HG03097 (cell line): Measurements from ENCODE around the gene POLA1.

Source experiments
- ATAC-seq: cut with Tn5 transposase; IDR thresholded peaks from one replicate; pipeline ENCODE4 v1.9.1; 2021; ENCODE audit not compliant: unreplicated experiment, low FRiP score

POLA1 gene

DNA sequence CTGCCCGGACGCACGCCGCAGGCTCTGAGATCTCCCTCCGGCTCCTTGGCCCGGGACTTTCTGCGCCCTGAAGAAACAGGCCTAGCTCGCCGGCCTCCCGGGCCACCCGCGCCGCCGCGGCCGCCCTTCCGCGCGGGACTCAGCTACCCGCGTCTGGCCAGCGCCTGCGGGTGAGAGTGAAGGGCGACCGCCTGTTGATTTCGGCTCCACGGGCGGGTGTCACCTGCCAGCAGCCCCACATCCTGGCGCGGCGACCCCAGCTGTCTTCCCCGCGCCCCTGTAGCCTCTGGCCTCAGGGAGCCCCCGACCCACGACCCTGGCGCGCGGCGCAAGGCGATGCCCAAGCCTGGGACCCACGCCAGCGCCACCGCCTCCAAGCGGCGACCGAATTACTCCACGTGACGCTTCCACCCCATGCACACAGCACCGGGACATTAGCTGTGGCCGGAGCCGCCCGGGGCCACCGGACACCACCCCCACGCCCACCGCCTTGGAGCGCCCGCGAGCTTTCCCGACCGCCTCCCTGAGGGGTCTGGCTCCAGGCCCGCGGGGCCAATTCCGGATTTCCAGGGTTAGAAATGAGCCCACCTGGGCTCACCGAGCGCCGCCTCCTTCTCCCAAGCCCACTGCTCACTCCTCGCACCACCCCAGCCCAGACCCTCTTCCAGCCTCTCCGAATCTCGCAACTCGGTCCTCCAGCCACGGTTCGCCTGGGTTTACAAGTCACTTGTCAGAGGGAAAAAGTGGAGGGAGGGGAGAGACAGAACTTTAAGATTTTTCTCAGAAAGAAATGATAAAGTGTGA is 311.9 kb downstream of the POLA1 start:
- ATAC-seq = no peak

DNA sequence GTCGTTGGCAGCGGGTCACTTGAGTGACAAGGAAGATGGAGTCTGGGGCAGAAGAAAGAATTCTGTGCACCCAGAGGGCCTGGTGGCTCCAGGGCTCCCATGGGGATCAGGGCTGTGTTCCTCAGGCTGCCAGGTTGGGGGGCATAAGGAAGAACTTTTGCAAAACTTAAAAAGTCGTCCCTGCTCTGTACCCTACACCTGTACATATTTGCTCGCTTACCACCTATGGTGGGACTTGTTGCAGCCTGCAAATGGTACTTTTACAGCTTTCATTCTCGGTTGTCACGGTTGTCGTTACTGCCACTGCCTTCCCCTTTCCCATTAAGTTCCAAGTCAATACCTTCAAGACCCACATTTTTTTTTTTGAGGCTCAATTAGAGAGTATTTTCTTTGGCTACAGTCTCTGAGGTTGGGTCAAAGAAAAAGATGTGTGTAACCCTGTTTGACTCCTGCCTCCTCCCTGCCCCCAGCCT is 312.9 kb downstream of the POLA1 start:
- ATAC-seq = no peak

DNA sequence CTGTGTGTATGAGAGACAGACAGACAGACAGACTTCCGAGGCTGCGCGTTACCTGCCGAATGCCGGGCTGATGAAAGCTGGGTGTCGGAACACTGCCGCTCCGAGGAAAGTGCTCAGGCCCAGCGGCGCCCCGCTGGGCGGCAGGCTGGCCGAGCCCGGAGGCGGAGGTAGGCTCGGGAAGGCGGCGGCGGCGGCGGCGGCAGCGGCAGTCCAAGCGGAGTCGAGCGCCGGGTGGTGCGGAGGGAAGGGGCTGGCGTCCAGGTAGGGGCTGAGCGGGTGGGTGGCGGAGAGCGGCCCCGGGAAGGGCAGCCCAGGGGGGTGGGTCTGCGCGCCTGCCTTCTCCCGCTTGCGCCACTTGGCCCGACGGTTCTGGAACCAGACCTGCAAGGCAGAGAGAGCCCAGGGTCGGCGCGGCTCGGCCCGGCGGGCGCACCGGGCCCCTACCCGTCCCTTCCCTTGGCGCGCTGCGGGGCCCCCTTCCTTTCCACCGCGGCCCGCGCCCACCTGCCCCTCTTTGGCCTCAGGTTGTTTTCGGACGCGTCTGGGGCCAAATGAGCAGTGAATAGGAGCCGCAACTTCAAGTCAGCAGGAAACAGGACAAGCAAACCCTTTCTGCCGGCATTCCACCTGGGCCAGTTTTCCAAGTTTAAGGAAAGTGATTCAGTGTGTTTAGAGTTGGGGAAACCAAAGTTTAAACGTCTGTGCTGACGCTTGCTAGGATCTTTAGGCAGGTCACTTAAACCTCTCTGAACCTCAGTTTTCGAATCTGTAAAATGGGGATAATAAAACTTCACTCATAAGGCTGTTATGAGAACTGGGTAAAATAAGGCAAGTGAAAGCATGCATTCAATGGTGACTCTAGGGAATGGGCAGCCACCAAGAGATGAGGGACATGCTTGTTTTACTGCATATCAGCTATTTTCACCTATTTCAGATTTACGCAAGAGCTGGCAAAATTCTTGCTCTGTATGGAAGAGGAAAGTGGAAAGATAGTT is 313.6 kb downstream of the POLA1 start:
- no peak for ATAC-seq

DNA sequence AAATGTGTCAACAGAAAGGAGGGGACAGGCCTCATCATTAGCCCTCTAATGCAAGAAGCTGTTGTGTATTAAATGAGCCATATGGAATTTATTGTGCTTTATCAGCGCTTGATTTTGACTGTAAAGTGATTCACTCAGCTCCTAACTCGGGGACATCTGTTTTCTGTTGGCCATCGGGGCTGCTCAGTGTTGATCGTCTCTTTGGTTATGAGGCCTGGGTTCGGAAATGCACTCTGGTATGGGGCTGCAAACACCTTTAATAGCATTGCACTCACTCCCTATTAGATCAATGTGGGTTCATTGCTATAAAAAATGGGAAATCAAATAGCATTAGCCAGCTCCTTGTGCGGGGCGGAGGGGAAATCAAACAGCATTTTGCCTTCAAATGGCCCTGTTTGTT is 315.7 kb downstream of the POLA1 start:
- no peak for ATAC-seq

DNA sequence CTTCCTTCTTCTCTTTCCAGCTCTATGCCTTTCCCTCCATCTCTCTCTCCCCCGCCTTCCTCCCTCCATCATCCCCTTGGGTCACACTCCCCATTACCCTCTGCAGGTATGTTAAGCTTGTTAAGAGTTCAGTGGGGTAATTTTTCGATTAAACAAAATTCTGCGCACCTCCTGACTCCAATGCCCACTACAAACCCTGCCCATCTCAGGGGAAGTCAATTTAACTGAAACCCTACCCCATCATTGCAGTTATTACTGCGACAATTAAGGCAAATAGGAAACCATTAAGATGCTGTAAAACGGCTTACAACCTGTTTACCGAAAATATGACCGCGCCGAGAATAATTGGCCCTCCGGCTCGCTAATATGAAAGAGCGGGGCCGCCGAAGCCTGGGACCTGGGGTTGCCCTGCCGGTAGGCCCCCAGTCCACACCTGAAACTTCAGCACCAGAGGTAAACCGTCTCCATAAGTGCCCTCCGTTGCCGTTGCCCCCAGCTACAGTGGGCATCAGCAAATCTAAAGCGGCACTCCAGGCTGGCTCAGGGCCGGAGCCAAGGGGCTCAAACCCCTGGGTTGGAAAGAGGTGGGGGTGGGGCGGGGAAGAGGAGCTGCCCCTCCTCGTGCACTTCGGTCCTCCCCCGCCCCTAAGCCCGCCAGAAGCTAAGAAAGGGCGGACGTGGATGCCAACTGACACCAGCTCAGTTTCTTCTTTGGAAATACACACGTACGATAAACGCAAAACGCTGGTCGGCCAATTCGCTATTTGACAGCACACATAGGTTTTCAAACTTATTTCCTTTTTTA is 317.3 kb downstream of the POLA1 start:
- ATAC-seq = no peak

DNA sequence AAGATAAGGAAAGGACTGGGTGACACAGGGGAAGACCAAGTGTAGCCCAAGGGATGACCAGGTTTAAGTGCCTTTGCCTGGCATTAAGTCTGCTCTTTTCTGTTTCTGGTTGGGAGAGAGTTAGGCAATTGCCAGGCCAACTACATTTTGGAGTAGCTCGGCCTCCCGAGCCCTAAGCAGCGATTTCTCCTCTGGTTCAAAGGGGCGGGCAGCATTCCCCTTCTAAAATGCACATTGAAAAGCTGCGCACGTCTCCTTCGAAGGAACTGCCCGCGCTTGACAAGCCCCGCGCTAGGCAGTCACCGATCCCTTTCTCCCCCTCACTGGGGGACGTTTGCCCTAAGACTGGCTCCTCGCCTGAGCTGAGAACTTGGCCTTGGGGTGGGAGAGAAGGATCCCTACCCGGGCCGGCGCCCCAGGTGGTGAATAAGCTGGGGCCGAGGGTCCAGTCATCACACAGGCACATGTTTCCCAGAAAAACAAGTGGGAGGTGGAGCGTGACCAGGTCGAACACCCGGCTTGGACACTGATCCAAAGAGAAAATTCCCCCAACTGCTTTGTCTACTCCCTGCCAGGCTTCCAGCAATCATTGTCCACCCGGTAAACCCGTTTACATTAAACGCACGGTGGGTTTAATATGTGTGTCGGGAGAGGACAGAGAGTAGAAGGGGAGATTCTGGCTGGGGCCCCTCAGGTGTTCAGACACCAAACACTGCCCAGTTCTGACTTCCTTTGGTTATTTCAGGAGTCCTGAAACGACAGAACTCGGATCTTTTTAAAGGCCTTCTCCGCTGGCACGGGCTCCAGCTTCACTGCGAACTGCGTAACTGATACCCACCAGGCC is 318.1 kb downstream of the POLA1 start:
- no peak for ATAC-seq

DNA sequence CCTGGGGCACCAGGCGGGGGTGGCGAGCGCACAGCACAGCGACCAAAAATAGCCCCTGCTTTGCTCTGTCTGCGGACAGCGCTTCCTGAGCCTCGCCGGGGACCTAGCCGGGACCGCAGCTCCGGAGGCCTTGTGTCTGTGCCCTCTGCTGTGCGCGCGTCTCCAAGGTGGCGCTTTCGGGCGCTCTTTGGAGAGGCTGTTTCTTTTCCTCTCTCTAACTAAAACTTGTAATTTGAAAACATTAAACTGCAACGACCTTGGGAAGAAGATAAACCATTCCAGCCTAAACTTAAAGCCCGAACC is 318.7 kb downstream of the POLA1 start:
- ATAC-seq = no peak

DNA sequence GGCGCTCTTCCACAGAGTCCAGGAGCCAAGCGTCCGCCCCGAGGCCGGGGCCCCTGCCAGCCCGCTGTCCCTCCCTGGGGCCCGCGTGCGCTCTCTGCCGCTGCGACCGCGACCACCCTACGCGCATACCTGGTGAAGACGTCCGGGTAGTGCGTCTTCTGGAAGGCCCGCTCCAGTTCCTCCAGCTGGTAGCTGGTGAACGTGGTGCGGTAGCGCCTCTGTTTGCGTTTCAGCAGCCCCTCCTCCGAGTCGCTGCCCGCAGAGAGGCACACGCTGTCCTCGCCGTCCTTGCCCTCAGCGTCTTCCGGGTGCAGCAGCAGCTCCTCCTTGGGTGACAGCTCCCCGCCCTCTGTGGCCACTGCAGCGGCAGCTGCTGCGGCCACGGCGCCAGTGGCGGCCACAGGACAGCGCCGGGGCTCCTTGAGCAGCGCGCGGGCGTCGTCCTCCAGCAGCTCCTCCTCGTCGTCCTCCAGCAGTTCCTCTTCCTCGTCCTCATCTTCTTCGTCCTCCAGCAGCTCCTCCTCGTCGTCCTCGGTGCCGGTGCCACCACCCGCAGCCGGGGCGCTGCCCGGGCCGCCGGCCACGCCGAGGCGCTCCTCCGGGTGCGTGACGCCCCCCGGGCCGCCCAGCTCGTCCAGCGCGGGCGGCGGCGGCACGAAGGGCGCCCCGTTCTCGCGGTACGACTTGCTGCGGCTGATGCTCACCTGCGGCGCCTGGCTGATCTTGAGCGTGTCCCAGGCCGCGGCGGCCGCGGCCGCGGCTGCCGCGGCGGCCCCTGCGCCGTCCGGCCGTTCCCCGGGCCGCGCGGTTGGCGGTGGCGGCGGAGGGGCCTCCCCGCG is 319.3 kb downstream of the POLA1 start:
- no peak for ATAC-seq

DNA sequence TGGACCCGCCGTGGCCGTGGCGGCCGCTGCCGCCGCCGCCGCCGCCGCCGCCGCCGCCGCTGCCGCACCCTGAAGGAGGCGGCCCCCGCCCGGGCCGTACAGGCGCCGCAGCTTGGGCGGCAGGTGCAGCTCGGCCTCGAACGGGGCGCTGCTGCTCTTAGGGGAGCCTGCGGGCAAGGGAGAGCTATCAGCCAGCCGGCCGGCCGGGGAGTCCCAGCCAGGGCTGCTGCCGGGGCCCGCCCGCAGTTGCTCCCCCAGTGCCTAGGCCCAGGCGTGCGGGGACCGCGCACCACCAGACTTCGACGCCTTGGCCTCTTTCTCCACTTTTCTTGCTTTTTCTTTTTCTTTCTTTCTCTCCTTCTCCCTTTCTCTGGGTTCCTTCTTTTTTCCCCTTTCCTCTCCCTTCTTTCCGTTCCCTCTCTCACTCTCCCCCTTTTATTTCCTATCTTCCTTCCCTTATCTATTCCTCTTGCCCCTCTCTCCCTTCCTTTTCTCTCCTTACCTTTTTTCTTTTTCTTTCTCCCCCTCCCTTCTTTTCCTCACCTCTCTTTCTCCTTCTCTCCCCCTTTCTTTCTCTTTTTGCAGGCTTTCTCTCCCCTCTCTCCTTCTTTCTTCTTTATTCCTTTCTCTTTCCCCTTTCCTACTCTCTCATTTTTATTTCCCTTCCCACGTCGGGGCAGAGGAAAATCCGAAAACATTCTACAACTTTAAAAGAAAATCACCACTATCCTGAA is 320.1 kb downstream of the POLA1 start:
- no peak for ATAC-seq

DNA sequence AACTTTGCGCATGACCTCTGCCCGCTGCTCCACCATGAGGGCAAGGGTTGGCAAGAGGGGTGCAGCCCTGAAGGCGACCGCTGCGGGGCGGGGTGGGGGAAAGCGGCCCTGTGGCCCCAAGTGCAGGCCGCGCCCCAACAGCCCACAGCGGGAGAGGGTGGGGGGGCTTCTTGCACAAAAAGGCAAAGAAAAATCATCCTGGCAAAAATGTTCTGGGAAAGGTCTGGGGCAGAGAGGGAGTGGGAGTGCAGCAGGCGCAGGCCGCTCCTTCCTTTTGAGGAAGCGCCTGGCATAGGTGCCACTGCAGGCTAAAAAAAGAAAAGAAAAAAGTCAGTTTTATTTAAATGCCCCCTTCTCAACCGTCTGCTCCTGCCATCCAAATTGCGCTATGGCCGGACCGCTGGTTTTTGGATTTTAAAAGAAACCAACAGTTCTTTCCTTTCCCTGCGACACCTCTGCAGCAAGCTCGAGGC is 320.7 kb downstream of the POLA1 start:
- ATAC-seq = no peak

DNA sequence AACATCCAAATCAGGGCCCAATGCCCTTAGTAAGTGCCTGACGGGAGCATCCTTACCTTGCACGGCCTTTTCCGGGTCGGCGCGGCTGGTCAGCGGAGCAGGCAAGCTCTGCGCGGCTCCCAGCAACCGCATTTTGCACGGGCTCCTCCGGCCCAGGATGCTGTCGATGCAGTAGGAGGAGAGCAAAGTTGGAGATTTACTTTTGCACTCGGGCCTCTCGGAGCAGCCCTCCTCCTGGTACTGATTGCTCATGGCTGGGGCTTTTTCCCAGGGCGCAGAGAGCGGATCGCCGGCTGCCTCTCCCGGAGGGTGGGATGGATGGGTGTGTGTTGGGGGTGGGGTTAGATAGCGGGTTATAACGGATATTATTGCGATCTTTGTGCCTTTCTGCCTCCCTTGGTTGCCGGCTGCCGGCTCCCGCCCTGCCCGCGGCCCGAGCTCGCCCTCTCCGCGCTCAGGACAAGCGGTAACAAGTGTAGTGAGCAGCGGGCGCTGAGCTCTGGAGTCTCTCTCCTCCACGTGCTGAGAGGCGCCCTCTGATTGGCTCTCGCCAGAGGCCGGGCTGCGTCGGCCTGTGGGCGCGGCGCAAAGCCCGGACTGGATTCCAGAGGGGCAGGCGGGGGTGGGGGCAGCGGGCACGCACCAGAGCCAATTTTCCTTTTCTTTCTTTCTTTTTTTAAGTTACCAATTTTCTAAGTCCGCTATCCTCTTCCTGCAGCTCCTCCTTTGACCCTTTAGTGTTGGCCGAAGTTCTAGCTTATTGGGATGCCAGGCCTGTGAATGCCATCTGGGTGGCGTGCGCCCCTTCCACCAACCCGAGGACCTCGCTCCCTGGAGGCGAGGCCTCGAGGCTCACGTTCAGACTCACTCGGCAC is 322.0 kb downstream of the POLA1 start, which contains the start of gene ARX:
TSS of gene ARX (minus strand) at position 480 of the 875 bp plus-strand sequence. CDS start at position 252, 228 bp downstream.
- peak; percentile 59 for ATAC-seq

DNA sequence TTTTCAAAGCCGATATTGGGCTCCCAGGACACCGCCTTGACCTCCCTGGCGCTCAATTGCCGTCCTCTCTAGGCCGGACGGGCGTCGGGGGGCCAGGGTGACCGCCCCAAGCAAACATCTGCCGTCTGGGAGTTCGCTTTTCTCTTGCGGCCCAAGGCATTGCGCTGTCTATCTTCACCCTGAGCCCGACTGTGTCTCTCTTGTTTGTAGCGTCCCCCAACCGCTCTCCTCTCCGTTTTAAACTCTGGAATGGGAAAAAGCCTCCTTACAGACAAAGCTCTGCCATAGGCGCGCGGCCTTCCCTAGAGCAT is 322.6 kb downstream of the POLA1 start:
- ATAC-seq = no peak

DNA sequence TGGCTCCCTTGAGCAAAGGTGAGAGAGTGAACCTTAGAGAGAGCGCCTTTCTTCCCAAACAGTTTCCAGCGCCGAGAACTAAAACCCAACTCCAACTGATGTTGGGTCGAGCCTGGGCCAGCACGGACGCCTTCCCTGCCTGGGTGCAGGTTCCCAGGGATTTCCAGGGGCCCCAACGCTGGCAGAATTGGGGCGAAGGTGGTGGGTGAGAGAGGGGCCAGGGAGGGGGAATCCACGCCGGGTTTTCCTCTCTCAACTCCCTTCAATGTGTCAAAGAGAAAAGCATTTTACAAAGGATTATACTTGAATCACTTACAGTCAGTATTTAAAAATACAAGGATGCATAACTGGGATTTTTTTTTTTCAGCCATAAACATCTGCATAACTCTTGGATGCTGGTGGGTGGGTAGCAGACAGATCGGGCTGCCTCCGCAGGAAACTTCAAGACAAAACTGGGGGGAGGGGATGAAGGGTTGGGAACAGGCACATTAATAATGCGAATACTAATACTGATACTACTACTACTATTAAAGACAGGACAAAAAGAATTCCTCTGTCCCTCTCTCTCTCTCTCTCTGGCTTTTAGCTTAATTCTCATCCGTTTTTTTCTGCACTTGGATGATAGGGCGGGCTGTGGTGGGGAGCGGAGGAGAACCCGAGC is 323.4 kb downstream of the POLA1 start:
- ATAC-seq = no peak

DNA sequence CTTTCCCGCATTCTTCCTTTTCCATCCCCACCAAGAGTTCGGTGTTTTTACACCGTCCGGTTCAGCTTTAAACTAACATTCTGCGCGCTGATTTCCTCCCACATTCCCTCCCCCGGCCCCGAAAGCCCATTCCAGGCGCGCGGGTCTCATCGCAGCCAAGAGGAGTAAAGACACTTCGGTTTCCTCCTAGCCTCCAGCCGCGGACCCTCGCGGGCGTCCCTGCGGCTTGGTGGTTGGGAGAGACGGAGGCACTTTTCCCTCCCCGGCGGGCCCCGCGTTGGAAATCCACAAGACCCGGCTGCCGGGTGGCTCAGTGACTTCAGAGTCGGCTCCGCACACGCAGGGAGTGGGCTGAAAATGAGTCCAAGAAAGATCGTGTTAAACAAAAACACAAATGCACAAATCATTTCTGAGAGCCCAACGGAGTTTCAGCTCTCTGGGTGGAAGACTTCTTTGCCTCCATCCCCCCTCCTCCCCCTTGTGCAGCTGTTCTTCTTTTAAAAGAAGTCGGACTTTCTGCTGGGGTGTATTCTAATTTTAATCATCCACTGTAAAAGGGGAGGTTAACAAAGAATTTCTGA is 324.0 kb downstream of the POLA1 start:
- ATAC-seq = no peak

DNA sequence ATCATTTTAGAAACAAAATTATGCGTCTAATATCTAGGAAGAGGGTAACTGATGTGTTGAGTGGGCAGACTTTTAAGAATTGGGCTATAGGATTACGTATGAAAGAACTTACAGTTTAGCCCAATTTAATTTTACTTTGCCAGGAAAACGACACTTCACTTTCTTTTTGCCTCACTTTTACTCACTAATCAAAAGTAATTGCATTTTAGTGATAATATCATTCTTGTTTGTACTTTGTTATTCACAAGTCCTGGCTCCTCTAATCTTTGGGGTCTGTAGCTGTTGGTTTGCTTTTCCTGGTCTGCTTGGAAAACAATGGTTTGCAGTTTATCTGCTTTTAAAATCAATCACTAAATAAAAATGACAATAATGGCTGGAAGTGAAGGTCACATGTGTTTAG is 325.0 kb downstream of the POLA1 start:
- ATAC-seq = no peak

DNA sequence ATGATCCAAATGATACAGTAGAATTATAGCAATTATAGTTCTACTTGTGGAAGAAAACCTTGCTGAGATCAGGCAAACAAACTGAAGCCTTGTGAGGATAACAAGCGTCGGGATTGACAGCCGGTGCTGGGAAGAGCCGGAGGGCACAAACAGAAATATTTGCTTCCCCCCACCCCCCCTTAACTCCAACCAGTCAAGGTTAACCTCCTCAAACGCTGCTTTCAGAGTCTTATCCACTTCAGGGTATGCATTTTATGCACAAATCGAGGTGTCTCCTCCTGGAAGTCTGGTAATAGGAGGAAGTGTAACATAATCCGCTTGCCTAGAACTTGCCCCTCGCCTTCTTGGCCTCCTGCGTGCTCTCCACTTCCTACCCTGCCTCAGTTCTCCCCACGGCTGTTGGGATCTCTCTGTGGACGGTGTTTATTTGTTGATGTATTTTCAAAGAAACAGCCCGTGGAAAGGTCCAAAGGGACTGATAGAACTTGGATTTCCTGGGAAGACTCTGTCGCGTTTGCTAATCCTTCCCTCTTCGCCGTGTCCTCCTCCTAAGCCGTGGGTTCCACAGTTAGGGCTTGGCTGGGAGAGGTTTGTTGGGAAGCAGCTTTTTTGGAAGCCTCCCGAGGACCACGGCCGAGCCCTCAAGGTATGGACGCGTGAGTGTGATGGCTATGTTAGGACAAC is 326.1 kb downstream of the POLA1 start:
- ATAC-seq = no peak
